RPMI8226 (cell line): ENCODE data around the gene PREX1.
A peak's percentile ranks its signal among the peaks of the same experiment; 100 is the strongest.
"Not testable (repeated sequence)": the region's sequence is repeated elsewhere in the genome, so short reads cannot be mapped to it uniquely, and the experiment has no call there.

ENCODE experiments used
- DNase-seq: peaks from one replicate; pipeline ENCODE4 v3.0.0-alpha.2; 2015

The PREX1 gene

DNA sequence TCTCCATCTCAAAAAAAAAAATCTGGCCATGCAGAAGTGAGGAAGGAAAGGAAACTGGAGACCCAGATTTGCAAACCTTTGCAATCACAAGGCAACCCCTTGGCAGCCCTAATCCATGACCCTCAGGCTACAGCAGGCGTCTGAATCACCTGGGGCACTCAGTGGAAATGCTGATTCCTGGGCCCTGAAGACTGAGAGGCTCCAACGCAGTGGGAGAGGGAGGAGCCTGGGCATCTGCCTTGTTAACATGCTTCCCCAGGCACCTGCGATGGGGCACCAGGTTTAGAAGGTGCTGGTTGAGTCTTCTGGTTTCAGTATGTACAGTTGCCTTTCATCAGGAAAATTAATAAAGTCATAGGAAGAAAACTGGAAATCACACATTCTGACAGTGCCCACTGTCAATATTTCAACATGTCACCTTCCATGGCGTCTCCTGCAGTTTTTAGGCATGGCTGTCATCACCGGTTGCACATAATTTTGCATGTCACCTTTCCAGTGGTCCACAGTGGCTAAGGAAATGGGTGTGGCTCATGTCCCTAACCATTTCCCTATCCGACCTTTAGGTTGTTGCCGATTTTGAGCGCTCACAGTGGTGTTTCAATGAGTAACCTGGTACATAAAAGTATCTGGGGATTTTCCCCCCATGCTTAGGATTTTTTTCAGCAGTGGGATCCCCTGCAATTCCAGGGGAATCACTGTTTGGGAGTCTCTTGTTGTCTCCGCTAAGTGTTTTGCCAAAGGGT lies 56.9 kb downstream of the PREX1 start:
- no peak for DNase-seq

DNA sequence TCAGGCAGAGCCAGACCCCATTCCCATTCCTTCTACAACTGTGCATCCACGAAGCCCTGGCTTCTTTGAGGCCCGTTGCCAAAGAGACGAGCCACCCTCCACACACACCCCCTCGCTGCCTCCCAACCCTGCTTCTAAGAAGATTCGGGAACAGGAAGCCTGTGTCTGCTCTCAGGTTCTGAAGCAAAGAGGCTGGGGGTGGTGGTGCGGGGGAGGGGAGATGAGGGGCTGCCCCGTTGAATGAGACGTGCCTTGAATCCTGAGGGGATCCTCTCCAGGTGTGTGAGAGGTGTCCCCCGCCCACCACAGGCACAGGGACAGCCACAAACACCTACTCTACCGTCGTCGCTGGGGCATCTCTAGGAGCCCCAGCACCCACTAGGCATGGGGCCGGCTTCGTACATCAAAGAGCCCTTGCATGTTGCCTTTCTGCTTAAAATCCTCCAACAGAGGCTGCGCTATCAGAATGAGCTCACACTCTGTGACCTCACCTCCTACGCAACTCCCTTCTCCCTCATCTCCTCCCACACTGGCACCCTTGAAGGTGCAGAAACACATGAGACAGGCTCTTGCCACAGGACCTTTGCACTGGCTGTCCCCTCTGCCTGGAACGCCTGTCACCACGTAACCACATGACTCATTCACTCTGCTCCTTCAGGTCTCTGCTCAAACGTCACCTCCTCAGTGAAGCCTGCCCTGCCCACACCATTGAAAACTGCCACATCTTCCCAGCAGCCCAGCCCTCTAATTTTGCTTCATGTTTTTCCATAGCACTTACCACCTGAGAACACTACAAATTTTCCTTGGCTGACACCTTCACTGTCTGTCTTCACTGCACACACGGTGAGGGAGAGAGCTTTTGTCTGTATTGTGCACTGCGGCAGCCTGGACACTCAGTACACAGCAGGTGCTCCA lies 58.5 kb downstream of the PREX1 start:
- no peak for DNase-seq

DNA sequence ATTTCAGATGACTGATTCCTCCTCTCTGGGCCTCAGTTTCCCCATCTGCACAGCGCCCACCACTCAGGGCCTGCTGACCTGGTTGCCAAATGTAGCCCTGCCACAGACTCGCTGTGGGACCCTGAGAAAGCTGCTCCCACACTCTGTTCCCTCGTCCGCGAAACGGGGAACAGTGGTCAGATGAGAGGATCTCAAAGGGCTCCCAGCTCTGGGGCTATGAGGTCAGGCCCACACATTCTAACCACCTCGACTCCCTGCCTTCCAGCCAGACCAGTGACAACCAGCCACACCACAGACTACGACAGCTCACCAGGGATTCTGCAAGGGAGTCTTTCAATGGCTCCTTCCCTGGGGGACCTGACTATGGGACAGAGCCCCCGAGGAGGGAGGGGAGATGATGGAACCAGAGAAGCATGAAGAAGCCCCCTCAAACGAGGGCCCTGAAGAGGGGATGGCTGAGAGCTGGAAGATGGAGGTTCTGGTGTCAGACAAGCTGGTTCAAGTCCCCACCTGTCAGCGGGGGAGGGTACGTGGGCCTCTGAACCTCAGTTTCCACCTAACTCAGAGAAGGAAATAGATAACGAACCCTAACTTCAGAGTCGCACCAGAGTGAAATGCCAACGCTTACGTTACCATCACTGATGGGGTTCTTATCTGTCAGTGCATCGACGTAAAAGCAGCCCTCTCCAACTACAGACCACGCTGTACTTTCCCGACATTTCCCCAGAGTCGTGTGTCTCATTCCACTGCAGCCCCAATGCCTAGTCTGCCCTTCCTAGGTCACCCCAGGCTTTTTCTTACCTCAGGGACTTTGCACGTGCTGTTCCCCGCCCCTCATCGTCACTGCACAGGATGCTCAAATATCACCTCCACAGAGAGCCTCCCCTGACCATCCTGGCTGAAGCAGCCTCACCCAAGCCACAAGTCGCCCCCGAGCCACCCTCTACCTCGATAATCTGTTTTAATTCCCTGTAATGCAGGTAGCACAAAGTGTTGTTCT lies 60.5 kb downstream of the PREX1 start:
- no peak for DNase-seq

DNA sequence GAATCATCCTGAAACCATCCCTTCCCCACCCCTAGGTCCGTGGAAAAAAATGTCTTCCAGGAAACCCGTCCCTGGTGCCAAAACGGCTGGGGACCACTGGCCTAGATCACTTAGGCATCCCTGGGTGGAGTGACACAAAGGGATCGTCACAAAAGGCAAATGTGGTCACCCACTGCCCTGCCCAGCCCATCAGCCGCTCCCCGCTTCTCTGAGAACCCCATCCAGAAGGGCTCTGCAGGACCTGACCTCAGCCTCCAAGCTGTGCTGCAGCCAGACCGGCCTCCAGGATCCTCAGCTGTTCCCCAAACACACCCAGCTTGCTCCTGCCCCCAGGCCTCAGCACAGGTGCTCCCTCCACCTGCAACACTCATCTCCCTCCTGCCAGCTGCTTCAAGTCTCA lies 61.6 kb downstream of the PREX1 start:
- DNase-seq = no peak

DNA sequence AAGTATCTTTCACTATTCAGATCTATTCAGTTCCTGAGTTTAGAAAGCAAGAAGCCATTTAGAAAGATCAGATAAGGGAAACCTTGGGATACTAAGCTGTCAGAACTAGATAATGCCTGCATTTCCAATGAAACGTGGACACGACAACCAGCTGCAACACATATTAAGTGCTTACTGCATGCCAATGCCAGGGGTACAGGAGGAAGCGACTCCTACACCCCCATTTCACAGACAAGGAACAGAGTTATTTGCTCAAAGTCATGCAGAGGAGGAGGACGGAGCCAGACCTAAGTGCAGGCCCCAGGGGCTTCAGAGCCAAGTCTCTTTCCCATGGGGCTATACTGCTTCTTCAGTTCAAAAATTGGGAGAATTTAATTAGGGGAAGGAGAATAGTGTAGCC lies 62.4 kb downstream of the PREX1 start:
- DNase-seq = no peak

DNA sequence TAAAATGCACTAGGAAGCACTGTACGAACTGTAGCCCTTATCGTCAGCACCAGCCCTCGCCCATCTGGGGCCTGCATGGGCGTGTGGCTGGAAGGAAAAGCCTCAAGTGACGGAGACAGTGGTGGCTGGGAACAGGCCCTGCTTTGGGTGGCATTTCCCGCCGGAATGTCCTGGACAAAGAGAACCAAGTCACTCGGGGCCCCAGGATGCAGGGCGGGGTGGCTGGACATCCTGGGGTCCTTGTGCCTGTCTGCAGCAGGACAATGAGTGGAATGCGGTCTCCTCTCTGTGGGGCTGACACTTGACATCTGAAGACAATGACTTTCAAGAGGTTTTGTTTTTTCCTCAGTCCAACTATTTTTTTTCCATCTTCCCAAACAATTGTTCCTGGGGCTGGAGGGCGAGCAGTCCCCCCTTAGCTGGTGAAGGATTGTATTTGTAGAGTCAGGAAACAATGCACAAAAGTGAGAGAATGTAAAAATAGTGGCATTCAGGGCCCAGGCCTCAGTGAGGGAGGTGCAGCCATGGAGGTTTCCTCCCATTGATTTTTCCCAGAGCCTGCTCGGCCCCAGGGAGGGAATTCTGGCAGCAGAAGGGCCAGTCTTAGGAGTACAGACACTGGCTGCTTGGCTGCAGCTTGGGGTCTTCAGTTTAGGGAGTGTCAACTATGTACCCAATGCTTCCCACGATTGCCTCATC lies 64.4 kb downstream of the PREX1 start:
- DNase-seq = no peak

DNA sequence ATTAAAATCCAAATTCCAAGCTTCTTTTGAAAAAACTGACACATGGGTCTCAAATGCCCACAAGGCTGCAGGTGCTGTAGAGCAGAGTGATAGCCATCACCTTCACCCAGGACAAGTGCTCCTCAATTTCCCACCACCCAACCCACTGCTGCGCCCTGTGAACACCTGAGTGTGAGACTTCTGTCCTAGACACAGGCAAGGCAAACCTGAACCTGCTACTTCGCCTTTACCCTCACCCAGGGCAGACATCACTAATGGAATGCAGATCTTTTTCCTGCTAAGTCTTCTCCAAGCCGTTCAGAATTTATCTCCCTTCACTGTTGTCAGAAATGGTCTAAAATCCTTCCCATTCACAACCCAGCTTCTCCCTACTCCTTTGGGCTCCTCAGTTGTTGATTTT lies 65.9 kb downstream of the PREX1 start:
- no peak for DNase-seq

DNA sequence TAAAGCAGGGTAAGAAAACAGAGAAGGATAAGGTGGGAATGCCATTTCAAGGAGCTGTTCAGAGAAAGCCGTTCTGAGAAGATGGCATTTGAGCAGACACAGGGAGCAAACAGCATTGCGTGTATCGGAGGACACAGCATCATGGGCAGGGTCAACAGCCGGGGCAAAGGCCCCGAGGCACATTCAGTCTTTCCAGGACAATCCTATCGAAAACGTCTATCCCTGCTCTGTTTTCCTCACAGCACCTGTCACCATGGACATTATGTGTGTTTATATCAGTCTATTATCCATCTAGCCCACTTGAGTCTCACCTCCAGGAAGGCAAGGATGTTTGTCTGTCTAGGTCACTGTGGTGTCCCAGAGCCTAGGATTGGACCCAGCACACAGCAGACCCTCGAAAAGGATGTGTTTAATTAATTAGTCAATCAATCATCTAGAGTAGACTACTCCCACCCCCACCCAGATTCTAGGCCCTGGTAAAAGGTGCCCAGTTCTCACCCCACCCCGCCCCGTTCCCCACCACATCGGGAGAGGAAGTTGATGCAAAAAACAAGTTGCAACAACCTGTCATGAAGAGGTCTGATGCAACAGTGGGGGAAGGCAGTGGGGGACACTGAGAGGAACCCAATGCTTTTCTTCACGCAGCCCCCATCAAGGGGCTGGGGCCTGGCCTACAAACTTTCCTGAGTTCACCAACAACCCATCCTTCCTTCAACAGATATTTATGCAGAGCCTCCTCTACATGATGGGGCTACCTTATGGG lies 66.6 kb downstream of the PREX1 start:
- no peak for DNase-seq

DNA sequence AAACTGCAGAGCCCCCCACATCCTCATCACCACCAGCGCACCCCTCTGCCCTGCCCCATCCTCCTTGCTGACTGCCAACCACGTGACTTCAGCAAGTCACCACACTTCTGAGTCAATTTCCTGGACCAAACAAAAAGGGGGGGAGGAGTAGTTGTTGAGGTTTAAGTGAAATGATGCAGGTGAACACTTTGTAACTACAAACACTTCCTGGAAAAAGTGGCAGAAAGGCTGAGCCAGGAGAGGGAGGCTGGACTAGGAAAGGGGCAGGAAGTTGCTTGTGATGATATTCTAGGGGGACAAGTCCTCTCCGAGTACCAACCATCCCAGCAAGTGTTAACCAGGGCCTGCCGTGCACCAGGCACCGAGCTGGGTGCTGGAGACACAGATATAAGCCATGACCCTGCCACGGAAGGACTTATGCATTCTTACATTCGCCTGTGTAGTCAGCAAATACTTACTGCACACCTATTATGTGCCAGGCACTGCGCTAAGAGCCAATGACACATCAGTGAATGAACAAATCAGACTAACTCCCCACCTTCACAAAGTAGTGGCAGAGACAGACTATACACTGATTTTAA lies 67.3 kb downstream of the PREX1 start:
- peak; percentile 29 for DNase-seq

DNA sequence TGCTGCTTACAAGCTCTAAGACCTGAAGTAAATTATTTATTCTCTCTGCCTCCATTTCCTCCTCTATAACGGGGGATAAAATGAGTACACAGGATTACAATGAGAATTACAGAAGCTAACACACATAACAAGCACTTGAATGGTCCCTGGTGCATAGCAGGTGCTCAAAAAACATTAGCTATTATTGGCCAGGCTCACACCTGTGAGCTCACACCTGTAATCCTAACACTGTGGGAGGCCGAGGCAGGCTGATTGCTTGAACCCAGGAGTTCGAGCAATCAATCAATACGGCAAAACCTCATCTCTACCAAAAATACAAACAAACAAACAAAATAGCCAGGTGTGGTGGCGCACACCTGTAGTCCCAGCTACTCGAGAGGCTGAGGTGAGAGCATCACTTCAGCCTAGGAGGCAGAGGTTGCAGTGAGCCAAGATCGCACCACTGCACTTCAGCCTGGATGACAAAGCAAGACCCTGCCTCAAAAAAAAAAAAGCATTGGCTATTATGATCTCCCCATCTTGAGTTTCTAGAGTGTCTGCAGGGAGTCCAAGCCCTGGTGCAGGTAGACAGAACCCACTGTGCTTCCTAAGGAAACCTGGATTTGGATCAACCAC lies 68.1 kb downstream of the PREX1 start:
- DNase-seq = no peak

DNA sequence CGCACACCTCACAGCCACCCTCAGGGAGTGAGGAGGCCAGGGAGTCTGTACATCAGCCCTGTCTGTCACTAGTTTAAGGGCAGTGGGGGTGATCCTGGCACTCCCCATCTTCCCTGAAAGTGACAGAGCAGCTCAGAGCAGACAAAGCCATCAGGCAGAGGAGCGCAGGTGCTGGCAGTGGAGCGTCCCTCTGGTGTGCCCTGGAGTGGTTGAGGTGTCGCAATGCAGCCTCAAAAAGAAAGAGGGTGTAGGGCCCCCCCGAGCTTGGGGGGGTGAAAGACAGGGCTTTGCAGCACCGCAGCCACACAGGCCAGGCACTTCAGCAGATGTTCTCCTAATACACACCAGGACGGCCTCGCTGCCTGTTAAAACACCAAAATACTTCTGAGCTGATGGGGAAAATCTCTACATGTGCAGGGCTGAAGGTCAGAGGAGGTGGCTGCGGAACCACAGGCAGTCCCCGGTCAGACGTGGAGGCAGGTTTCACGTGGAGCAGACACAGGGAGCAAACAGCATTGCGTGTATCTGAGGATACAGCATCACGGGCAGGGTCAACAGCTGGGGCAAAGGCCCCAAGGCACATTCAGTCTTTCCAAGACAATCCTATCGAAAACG lies 69.5 kb downstream of the PREX1 start:
- DNase-seq = no peak

DNA sequence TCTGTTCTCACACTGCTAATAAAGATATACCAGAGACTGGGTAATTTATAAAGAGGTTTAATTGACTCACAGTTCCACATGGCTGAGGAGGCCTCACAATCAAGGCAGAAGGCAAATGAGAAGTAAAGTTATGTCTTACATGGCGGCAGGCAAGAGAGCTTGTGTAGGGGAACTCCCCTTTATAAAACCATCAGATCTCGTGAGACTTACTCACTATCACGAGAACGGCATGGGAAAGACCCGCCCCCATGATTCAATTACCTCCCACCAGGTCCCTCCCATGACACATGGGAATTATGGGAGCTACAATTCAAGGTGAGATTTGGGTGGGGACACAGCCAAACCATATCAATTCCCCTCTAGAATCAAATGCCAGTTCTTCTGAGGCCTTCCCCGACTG lies 71.0 kb downstream of the PREX1 start:
- not testable (repeated sequence) for DNase-seq

DNA sequence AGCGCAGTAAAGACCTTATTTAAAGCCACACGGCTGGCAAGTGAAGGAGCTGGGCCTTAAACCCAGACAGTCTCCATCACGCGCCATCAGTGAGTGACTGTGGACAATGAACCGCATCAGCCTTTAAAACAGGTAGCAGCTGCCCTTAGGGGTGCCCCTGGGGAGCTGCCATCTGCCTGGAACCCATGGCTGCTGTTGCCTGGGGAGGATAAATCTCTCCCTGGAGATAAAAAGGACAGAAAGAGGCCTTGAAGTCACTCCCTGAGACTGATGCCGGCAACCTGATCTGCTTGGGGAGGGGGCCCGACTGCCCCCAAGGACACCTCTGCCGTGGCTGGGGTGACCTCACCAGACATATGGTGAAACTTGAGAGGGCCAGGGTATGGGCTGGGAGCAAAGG lies 73.5 kb downstream of the PREX1 start:
- DNase-seq = no peak

DNA sequence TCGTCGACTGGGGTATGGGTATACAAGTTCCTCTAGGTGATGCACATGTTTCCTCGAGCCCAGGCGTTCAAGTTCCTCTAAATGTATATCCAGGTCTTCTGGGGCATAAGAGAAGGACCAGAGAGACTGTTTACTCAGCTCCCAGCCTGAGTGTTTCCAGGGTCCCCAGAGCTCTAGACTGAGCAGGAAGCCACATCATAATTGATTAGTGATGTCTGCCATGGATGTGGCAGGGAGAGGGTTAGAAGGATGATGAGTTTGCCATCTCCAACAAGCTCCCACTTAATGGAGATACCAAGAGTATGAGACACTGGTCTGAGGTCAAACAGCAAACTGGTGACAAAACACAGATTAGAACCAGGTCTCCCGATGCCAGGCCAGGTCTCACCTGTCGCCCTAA lies 74.8 kb downstream of the PREX1 start:
- no peak for DNase-seq

DNA sequence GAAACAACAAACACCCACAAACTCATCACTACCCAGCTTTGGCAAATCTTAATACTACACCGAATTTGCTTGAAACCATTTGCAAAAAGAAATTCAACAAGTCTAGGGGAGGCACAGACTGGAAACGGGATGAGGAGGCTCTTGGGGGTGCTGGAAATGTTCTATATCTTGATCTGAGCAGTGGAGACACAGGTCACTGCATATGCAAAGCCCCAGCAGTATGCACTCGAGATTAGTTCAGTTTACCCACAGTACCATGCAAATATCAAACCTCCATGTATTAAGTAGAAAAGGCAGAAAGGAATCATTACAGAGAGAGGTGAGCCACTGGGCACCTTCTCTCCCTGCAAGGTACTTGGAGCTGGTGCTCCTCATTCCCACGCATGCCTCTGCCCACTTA lies 75.9 kb downstream of the PREX1 start:
- DNase-seq = no peak

DNA sequence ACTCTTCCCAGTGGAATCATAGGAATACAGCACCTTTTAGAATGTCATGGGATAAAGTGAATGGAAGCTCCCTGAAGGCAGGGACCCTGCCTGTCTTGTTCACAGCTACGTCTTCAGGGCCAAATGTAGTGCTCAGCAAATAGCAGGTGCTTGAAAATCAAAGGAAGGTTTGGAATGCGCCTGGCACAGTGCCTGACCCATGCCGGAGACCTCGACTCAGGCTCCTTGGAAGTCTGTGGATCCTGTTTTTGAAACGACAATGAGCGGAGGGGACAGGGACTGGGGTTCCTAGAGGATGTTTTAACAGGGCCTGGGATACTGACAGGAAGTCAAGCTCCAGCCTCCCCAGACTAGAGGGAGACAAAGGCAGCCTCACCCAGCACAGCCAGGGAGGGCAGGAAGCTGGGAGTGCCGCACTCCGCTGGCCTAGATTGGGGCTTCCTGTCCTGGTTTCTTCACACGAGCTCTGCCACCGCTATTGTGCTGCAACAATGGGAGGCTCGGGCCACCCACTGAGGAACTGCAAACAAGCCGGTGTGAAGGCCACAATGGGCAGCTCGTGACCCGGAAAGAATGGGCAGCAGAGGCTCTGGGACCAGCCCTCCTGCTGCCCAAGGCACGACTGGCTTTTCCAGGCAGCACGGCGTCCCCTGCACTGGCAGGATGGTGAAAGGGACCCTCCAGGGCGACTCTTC lies 76.7 kb downstream of the PREX1 start:
- DNase-seq = no peak

DNA sequence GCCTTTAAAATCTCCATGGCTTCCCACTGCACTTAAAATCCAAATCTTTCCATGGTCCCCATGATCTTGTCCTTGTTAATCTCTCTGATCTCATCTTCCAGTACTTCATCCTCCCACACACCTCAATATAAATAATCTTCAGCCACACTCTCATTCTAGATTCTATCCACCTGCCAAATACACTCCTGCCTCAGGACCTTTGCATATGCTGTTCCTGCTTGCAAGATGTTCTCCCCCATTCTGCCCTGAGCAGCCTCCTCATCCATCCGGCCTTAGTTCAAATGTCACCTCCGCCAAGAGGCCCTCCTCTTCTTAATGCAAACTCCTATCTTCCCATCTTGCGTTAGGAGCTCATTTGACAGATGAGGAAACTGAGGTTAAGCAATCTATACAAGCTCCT lies 77.4 kb downstream of the PREX1 start:
- DNase-seq = no peak

DNA sequence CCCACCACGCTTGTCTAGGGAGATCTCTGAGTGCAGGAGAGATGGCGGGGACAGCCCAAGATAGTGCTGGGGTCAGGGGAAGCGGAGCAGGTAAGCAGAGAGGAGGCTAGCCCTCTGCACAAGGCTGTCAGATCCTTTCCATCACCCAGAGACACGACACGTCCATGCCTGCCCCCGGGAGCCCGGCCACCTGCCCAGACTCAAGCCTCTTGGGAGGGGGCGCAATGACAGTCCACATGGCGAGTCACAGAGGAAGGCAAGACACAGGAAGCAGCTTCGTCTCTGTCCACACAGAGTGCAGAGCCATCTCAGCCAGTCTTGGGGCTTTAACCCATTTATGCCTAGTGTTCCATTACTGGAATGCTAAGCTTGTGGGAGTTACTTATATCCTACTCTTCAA lies 78.4 kb downstream of the PREX1 start:
- no peak for DNase-seq

DNA sequence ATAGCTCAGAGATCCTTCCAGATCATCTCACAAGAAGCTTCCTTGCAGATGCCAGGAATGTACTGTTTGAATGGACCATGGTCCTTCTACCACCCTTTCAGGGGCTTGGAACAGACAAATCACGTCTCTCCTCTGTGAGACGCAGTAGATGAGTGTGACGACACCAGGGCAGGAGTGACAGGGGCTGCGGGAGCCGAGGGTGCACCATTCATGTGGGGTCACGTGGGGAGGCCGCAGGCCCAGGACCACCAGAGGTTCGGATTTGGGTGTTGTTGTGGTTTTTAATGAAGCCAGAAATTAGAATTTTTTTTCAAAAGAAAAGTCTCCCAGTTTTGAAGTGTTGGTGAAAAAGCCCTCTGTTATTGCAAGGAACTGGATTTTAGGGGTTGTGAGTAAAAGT lies 79.2 kb downstream of the PREX1 start:
- no peak for DNase-seq
